Mesodermal cell (in vitro differentiated cells): ENCODE measurements around the gene WNT2B.

Source experiments
- H3K27ac ChIP-seq: 2 replicates; pipeline ENCODE4 v1.7.0; 2013; ENCODE audit warnings: mild to moderate bottlenecking, low read depth, low read length, moderate library complexity; ENCODE audit not compliant: severe bottlenecking
- H3K36me3 ChIP-seq: 2 replicates; pipeline ENCODE4 v1.7.1; 2013; ENCODE audit warnings: mild to moderate bottlenecking, low read length, moderate library complexity; ENCODE audit not compliant: control insufficient read depth, insufficient read depth
- H3K4me1 ChIP-seq: one replicate; pipeline ENCODE4 v1.7.1; 2013; ENCODE audit warnings: mild to moderate bottlenecking, low read length; ENCODE audit not compliant: insufficient read depth, control insufficient read depth, poor library complexity, severe bottlenecking
- H3K4me3 ChIP-seq: 2 replicates; pipeline ENCODE4 v1.7.0; 2013; ENCODE audit warnings: low read length, control low read depth, mild to moderate bottlenecking; ENCODE audit not compliant: insufficient read depth, poor library complexity, severe bottlenecking; ENCODE audit errors: extremely low read depth
- H3K9me3 ChIP-seq: 2 replicates; pipeline ENCODE4 v1.7.1; 2013; ENCODE audit warnings: mild to moderate bottlenecking, low read length, moderate library complexity; ENCODE audit not compliant: control insufficient read depth
- WGBS, 2 experiments: methylation state at CpG; one replicate each; pipeline ENCODE4 v1.1.5; 2013; ENCODE audit warnings: missing lambda C conversion rate in 2 of 2; ENCODE audit not compliant: insufficient coverage in 2 of 2; 5-methylcytosine and 5-hydroxymethylcytosine counted together

Gene WNT2B

DNA sequence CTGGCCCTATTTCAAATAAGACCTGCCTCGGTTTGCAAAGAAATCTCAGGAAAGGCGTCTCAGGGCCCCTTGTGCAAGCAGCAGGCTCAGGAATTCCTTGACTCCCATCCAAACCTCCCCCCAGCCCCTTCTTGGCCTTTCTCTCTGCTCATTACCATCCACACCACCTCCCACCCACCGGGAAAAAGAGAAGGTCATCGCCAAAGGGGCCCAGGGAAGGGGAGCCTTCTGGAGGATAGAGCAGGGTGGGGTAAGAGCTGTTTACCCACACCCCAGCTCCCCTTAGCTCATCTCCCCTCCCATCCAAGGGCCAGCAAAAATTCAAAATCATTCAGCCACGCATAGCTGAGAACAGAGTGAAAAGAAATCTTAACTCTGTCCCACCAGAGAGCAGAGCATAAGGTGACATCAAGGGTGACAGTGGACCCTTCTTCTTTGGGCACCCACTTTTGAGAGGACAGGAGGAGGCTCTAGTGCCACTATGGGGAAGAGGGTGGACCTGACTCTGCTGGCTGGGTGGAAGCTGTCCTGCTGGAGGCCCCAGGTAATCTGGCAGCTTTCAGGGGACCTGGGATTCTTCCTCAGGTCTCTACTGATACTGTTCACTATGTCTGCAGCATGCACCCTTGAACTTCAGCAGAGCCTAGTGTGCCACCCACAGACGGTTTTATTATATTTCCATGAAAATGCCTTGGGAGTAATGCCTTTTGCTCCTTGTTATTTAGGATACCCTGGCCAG, 3.9 kb upstream of the WNT2B start:
- Histone ChIP-seq H3K27ac (no peak overlapping the region), H3K36me3 (no peaks in the 10 kb centered on the region), H3K9me3 (no peaks in the 10 kb centered on the region), H3K4me1 (peaks cover 15% of the 10 kb centered on the region), H3K4me3 (no peak overlapping the region)
- 39 to 47% methylated on average over 2 to 3 of the region's 6 CpGs for WGBS, 2 experiments

- no peak overlapping the region for H3K4me3 ChIP-seq
- no peak overlapping the region for H3K27ac ChIP-seq
- H3K9me3 ChIP-seq: no peaks in the 10 kb centered on the region
- H3K4me1 ChIP-seq: peaks cover 21% of the 10 kb centered on the region
- H3K36me3 ChIP-seq: no peaks in the 10 kb centered on the region
- 83 to 100% methylated on average over 1 of the region's 1 CpG for WGBS, 2 experiments
Measured at GRCh38 chr1:112505400-112505785, 3.4 kb upstream of the WNT2B start.

DNA sequence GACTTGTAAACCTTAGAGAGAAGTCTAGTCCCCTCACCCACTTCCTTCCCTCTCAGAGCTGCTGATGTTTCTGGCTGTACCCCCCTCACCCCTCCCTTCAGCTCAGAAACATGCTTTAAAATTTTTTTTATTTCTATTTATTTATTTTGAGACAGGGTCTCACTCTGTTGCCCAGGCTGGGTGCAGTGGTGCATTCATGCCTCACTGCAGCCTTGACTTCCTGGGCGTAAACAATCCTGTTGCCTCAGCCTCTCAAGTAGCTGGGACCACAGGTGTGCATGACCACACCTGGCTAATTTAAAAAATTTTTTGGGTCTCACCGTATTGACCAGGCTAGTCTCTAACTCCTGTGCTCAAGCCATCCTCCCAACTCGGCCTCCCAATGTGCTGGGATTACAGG, 2.9 kb upstream of the WNT2B start:
- Histone ChIP-seq H3K9me3 (no peaks in the 10 kb centered on the region), H3K4me1 (peaks cover 26% of the 10 kb centered on the region), H3K4me3 (no peak overlapping the region), H3K27ac (no peak overlapping the region), H3K36me3 (no peaks in the 10 kb centered on the region)
- 86 to 92% methylated on average over 3 of the region's 3 CpGs for WGBS, 2 experiments

DNA sequence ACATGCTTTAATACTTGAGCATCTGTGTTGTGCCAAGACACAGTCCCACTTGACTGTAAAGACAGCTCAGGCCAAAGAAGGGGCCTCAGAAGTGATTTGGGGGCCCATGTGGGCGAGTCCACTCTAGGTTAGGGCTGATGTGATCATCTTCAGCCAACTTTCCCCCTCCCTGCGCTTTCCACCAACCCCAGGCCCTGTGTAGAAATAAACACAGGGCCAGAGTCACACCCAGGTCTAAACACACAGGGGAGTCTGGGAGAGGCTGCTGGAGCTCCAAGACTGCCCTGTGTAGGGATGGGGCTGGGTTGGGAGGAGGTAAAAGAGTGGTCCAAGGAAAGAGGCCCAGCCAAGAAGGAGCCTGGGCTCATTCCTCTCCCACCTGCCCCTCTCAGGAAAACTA, 2.5 kb upstream of the WNT2B start:
- Histone ChIP-seq H3K9me3 (no peaks in the 10 kb centered on the region), H3K36me3 (no peaks in the 10 kb centered on the region), H3K27ac (no peak overlapping the region), H3K4me1 (peaks cover 26% of the 10 kb centered on the region), H3K4me3 (no peak overlapping the region)
- 100% methylated on average over 1 of the region's 2 CpGs for WGBS, 2 experiments

- no peak overlapping the region for H3K4me3 ChIP-seq
- no peaks in the 10 kb centered on the region for H3K36me3 ChIP-seq
- H3K27ac ChIP-seq: no peak overlapping the region
- peaks cover 26% of the 10 kb centered on the region for H3K4me1 ChIP-seq
- WGBS, 2 experiments: 90 to 97% methylated on average over 7 to 8 of the region's 8 CpGs
- H3K9me3 ChIP-seq: no peaks in the 10 kb centered on the region
Measured at GRCh38 chr1:112506731-112507130, 2.0 kb upstream of the WNT2B start.

DNA sequence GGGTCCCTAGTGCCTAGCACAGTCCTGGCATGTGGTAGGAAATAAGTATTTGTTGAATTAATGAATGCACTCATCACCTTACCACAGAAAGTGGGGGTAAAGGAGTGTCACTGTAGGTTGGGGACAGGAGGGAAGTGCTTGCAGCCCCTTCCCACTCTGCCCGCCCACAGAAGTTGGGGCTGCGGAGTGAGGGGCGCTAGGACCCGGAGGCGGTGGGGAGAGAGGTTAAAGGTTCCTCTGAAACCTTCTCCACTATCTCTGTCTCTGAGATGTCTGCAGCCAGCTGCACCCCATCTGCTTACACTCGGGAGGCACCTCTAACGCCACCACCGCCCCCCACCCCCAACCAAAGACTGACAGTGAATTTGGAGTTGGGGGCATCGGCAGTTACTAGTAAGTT, 1.4 kb upstream of the WNT2B start:
- peaks cover 23% of the 10 kb centered on the region for H3K4me1 ChIP-seq
- H3K36me3 ChIP-seq: no peaks in the 10 kb centered on the region
- H3K4me3 ChIP-seq: no peak overlapping the region
- WGBS, 2 experiments: 50 to 57% methylated on average over 1 of the region's 9 CpGs
- H3K27ac ChIP-seq: no peak overlapping the region
- H3K9me3 ChIP-seq: no peaks in the 10 kb centered on the region

GRCh38 chr1:112507921-112508277, 866 bp upstream of the WNT2B start:
- peak overlapping the region; percentile 44 for H3K4me3 ChIP-seq
- peaks cover 18% of the 10 kb centered on the region for H3K4me1 ChIP-seq
- 0% methylated on average over 2 to 6 of the region's 15 CpGs for WGBS, 2 experiments
- no peaks in the 10 kb centered on the region for H3K9me3 ChIP-seq
- H3K36me3 ChIP-seq: no peaks in the 10 kb centered on the region
- H3K27ac ChIP-seq: no peak overlapping the region

GRCh38 chr1:112509005-112509659, 367 bp downstream of the WNT2B start:
- peaks cover 18% of the 10 kb centered on the region for H3K4me1 ChIP-seq
- peak overlapping the region; percentile 44 for H3K4me3 ChIP-seq
- no peak overlapping the region for H3K27ac ChIP-seq
- H3K9me3 ChIP-seq: no peaks in the 10 kb centered on the region
- WGBS, 2 experiments: 2 to 4% methylated on average over 46 to 55 of the region's 66 CpGs
- H3K36me3 ChIP-seq: no peaks in the 10 kb centered on the region

DNA sequence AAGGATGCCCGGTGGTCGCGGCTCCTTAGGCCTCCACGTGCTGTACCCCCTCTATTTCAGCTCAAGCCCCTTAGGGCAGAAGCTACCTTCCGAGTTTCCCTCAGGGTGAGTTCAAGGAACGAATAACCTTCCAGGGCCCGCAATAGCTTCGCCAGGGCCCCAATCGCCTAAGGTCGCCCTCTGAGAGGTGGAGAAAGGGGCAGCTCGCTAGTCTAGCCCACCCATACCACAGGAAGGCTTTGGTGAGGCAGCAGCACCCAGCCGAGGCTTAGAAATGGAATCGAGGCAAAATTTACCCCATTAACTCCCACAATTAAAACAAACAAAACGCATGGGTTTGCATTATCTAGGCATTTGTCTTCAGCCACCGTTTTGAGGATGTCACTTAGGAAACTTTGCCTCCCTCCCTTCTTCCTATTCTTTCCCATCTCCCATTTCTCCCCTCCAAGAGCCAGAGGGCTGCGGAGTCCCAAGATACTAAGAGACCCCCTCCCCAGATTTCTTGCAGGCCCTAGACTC, 954 bp downstream of the WNT2B start:
- WGBS, 2 experiments: 14 to 19% methylated on average over 12 to 13 of the region's 16 CpGs
- Histone ChIP-seq H3K36me3 (no peaks in the 10 kb centered on the region), H3K4me3 (peak overlapping the region; percentile 9), H3K4me1 (peaks cover 18% of the 10 kb centered on the region), H3K9me3 (no peaks in the 10 kb centered on the region), H3K27ac (no peak overlapping the region)

- H3K27ac ChIP-seq: no peak overlapping the region
- peaks cover 18% of the 10 kb centered on the region for H3K4me1 ChIP-seq
- H3K36me3 ChIP-seq: no peaks in the 10 kb centered on the region
- no peak overlapping the region for H3K4me3 ChIP-seq
- H3K9me3 ChIP-seq: no peaks in the 10 kb centered on the region
- 17% methylated on average over 1 of the region's 7 CpGs; no CpG with 5 or more reads in 1 of the 2 experiments for WGBS, 2 experiments
Measured at GRCh38 chr1:112510340-112510739, 1.6 kb downstream of the WNT2B start.

DNA sequence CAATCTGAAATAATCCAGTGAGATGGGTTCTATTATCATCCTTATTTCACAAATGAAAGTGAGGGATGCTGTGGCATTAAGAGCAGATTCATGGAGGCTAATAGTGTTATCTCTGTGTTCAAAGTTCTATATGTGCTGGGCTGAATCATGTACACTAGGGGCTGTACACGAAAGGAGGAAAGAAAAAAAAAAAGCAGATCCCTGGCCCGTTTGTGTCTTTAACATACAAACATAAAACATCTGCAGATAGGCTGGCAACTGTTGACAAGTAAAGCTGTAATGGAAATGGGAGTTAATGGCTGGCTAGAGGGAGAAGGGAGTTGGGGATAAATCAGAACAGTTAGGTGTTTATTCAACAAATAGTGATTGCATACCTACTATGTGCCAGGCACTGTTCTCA, 3.1 kb downstream of the WNT2B start:
- peaks cover 23% of the 10 kb centered on the region for H3K4me1 ChIP-seq
- H3K9me3 ChIP-seq: no peaks in the 10 kb centered on the region
- no peak overlapping the region for H3K27ac ChIP-seq
- no peak overlapping the region for H3K4me3 ChIP-seq
- H3K36me3 ChIP-seq: peaks cover 3% of the 10 kb centered on the region
- WGBS, 2 experiments: no CpG with 5 or more reads among the region's 2 CpGs
